ENCODE data around the gene FBXL14. TPM values are rescaled to one million over a fixed set of nuclear protein-coding genes. Genes with fewer than 3 reads are reported as not detected.

The FBXL14 gene
- total RNA-seq, 3 donors from 2014 or later, result 8.2 to 12.9 (median 8.5) TPM

DNA sequence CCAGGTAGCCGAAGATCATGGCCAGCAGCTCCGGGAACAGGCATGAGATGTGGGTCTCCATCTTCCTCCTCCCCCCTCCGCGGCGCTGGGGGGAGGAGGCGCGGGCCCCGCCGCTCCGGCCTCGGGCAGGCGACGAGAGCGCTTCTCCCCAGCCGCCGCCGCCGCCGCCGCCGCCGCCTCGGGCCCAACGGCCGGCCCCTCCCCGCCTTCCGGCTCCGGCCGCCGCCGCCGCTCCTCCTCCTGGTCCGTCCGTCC lies 448 bp downstream of the FBXL14 start:
- H3K36me3 ChIP-seq, result no peaks in the 10 kb centered on the region
- TF ChIP-seq POLR2A (IDR thresholded peaks at IDR 0.05) (no peak), POLR2AphosphoS5 (IDR thresholded peaks at IDR 0.05) (peak in 1 of 3 donors; percentile 2)
- peaks cover 23 to 39% of the 10 kb centered on the region in 2 donors for H3K4me1 ChIP-seq
- intact Hi-C loops (cut with DNase I; ENCODE audit: low total_unique reads), result loop anchor here (10.0 kb wide), 1 partner anchor 1209 kb away; the partner anchor contains the start of gene KDM5A
- peak overlapping the region; percentile 94 to 95 for H3K27ac ChIP-seq
- no peaks in the 10 kb centered on the region for H3K9me3 ChIP-seq
- peak overlapping the region; percentile 77 to 87 (median 83) for H3K4me3 ChIP-seq
- no peaks in the 10 kb centered on the region for H3K27me3 ChIP-seq
- DNase-seq (ENCODE audit: low spot score in 2 of 2), result no peak

DNA sequence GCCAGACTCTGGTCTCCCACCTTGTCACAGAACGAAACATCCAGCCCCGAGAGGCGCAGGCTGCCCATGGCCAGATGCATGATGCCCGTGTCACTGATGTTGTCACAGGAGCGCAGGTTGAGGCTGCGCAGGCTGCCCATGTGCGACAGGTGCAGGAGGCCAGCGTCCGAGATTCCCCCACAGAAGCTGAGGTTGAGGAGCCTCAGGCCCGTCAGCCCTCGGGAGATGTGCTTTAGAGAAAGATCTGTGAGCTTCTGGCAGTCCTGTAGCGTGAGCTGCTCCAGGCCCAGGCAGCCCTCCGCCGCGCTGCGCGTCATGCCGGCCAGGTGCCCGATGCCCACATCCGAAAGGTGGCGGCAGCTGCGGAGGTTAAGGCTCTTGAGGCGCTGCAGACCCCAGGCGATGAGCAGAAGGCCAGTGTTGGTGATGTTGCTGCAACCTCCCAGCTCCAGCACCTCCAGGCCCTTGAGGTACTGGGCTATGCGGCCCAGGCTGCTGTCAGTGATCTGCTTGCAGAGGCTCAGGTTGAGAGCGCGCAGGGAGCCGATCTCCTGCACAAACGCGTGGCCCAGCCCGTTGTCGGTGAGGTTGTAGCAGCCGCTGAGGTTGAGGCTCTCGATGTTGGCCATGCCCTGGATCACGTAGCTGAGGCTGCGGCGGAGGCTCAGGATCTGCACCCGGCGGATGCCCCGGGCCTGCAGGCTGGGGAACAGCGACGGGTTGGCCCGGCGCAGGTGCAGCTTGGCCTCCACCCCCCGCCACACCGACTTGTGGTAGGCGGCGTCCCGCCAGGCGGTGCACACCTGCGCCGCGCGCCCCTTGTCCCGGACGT lies 991 bp downstream of the FBXL14 start:
- peak overlapping the region; percentile 94 to 95 for H3K27ac ChIP-seq
- no peaks in the 10 kb centered on the region for H3K9me3 ChIP-seq
- peaks cover 23 to 39% of the 10 kb centered on the region in 2 donors for H3K4me1 ChIP-seq
- no peaks in the 10 kb centered on the region for H3K27me3 ChIP-seq
- H3K36me3 ChIP-seq, result no peaks in the 10 kb centered on the region
- intact Hi-C loops (cut with DNase I; ENCODE audit: low total_unique reads), result loop anchor here (10.0 kb wide), 1 partner anchor 1209 kb away; the partner anchor contains the start of gene KDM5A
- no peak for TF ChIP-seq POLR2A (IDR thresholded peaks at IDR 0.05)
- TF ChIP-seq, protein P1, sequence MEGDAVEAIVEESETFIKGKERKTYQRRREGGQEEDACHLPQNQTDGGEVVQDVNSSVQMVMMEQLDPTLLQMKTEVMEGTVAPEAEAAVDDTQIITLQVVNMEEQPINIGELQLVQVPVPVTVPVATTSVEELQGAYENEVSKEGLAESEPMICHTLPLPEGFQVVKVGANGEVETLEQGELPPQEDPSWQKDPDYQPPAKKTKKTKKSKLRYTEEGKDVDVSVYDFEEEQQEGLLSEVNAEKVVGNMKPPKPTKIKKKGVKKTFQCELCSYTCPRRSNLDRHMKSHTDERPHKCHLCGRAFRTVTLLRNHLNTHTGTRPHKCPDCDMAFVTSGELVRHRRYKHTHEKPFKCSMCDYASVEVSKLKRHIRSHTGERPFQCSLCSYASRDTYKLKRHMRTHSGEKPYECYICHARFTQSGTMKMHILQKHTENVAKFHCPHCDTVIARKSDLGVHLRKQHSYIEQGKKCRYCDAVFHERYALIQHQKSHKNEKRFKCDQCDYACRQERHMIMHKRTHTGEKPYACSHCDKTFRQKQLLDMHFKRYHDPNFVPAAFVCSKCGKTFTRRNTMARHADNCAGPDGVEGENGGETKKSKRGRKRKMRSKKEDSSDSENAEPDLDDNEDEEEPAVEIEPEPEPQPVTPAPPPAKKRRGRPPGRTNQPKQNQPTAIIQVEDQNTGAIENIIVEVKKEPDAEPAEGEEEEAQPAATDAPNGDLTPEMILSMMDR (IDR thresholded peaks at IDR 0.05), result no peak
- peak in 1 of 3 donors; percentile 8 for TF ChIP-seq POLR2AphosphoS5 (IDR thresholded peaks at IDR 0.05)
- H3K4me3 ChIP-seq, result peak overlapping the region; percentile 77 to 87 (median 83)
- no peak for DNase-seq (ENCODE audit: low spot score in 2 of 2)

DNA sequence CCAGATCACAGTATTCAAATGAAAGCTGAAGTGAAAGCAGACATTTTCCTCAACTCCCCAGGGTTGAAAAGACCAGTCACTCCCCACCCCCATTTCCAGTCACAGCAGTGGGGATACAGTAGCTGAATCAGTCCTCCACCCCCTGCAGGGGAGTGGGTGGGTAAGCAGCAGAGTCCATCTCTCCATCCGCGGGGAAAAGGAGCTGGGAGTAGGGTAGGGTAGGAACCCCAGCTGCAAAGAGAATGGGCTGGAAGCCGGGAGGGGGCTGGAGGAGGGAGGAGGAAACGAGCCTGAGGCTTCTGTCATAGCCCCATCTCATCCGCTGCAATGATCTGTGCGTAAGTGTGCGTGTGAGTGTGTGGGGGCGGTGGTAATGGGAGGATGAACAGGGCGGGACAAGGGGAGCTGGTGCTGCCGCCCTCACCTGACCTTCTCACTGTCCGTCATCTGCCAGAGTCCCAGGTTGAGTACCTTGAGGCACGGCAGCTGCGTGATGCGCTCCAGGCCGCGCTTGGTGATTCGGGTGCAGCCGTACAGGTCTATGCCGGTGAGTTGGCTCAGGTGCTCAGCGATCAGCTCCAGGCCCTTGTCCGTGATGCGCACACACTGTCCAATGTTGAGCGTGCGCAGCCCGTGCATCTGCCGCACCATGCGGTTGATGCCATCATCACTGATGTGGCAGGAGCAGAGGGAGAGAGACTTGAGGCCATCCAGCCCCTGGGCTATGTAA lies 1.8 kb downstream of the FBXL14 start:
- Histone ChIP-seq H3K36me3 (no peaks in the 10 kb centered on the region), H3K27ac (peak overlapping the region; percentile 94 to 95), H3K4me3 (peak overlapping the region; percentile 77 to 87 (median 83)), H3K27me3 (no peaks in the 10 kb centered on the region), H3K4me1 (peaks cover 23 to 39% of the 10 kb centered on the region in 2 donors), H3K9me3 (no peaks in the 10 kb centered on the region)
- intact Hi-C loops (cut with DNase I; ENCODE audit: low total_unique reads), result loop anchor here (10.0 kb wide), 1 partner anchor 1208 kb away; the partner anchor contains the start of gene KDM5A
- TF ChIP-seq, protein P1 (IDR thresholded peaks at IDR 0.05), result no peak
- no peak for TF ChIP-seq POLR2AphosphoS5 (IDR thresholded peaks at IDR 0.05)
- no peak for TF ChIP-seq POLR2A (IDR thresholded peaks at IDR 0.05)
- DNase-seq (ENCODE audit: low spot score in 2 of 2), result no peak

DNA sequence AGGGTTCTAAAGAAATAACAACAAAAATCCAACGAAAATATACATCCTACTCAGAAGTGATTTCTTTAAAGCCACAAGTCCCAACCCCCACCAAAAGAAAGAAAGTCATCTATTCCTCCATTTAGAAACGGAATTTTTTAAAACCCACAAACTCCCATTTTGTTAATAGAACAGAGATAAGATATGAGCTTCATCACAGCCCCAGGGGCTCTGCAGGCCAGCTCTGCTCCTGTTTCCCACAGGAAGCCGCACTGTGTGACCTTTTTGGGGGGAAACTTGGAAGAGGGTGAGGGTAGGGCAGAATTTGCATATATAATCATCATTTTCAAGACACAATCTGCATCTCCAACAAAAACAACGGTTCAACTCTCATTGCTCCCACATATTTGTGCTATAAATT lies 2.8 kb downstream of the FBXL14 start:
- peaks cover 23 to 39% of the 10 kb centered on the region in 2 donors for H3K4me1 ChIP-seq
- intact Hi-C loops (cut with DNase I; ENCODE audit: low total_unique reads), result loop anchor here (10.0 kb wide), 1 partner anchor 1207 kb away; the partner anchor contains the start of gene KDM5A
- TF ChIP-seq POLR2AphosphoS5 (IDR thresholded peaks at IDR 0.05) (no peak), POLR2A (IDR thresholded peaks at IDR 0.05) (no peak)
- TF ChIP-seq, protein P1 (IDR thresholded peaks at IDR 0.05), result no peak

DNA sequence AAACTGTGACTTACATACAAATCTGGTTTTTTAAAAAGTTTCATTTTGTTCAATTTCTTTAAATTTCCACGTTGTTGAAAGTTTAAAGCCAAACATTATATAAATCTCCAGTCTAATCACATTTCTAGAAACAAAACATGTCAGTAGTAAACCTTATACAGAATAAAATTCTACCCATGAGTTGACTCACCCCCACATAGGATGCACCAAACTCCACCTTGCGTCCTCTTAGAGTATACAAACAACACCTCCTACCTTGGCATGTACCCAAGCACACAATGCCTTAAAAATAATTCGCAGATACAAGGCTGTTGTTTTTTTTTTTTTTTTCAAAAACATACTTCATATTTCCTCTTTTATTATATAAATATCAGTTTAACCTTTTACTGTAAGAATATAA lies 3.3 kb downstream of the FBXL14 start:
- peak overlapping the region; percentile 33 to 56 (median 35) for H3K4me3 ChIP-seq
- intact Hi-C loops (cut with DNase I; ENCODE audit: low total_unique reads), result loop anchor here (10.0 kb wide), 1 partner anchor 1206 kb away; the partner anchor contains the start of gene KDM5A
- H3K27ac ChIP-seq, result peak overlapping the region in 1 of 2 donors; percentile 61
- DNase-seq (ENCODE audit: low spot score in 2 of 2), result no peak
- no peaks in the 10 kb centered on the region for H3K27me3 ChIP-seq
- TF ChIP-seq, protein P1 (IDR thresholded peaks at IDR 0.05), result no peak
- TF ChIP-seq POLR2A (IDR thresholded peaks at IDR 0.05) (no peak), POLR2AphosphoS5 (IDR thresholded peaks at IDR 0.05) (no peak)
- no peaks in the 10 kb centered on the region for H3K9me3 ChIP-seq
- H3K4me1 ChIP-seq, result peaks cover 23 to 39% of the 10 kb centered on the region in 2 donors
- no peaks in the 10 kb centered on the region for H3K36me3 ChIP-seq

More for the DNA sequence above, 2.8 kb downstream of the FBXL14 start:
- H3K36me3 ChIP-seq, result no peaks in the 10 kb centered on the region
- H3K27ac ChIP-seq, result no peak overlapping the region
- peak overlapping the region; percentile 44 to 87 (median 77) for H3K4me3 ChIP-seq
- no peaks in the 10 kb centered on the region for H3K27me3 ChIP-seq
- H3K9me3 ChIP-seq, result no peaks in the 10 kb centered on the region
- DNase-seq (ENCODE audit: low spot score in 2 of 2), result no peak

Data from breast epithelium (tissue), 4 donors.